ENCODE data around the gene SCYGR5. TPM values are rescaled to one million over a fixed set of nuclear protein-coding genes. Genes with fewer than 3 reads are reported as not detected.
"Not testable (repeated sequence)": the region's sequence is repeated elsewhere in the genome, so short reads cannot be mapped to it uniquely, and the experiment has no call there.

Gene SCYGR5
- total RNA-seq, 1 experiment from 2014 or later = not detected

GRCh38 chr2:227661025-227661649, 5.5 kb upstream of the SCYGR5 start:
- Histone ChIP-seq H3K9ac (ENCODE audit: low read length) (no peak overlapping the region), H3K9me2 (replicated peaks; ENCODE audit: insufficient read depth, low read length) (no peaks in the 10 kb centered on the region), H4K20me1 (ENCODE audit: insufficient read depth, low read depth, low read length) (no peaks in the 10 kb centered on the region), H3K79me2 (ENCODE audit: low read length) (no peaks in the 10 kb centered on the region), H3K27ac (ENCODE audit: low read length) (no peak overlapping the region), H3K36me3 (ENCODE audit: insufficient read depth, low read length) (no peaks in the 10 kb centered on the region), H3K4me2 (ENCODE audit: low read depth, low read length, poor library complexity, severe bottlenecking) (no peak overlapping the region), H2AFZ (ENCODE audit: low read length) (no peak overlapping the region), H3K27me3 (ENCODE audit: low read length) (0 out of 2 replicates have a peak, but pooled peaks cover 2% of the 10 kb centered on the region), H3K4me1 (ENCODE audit: low read length) (no peaks in the 10 kb centered on the region; the same call in 1 of the 2 replicates), H3K4me3 (ENCODE audit: low read length) (no peak overlapping the region), H3K9me3 (ENCODE audit: low read length) (no peaks in the 10 kb centered on the region)
- DNase-seq = no peak

- no peak for DNase-seq
- Histone ChIP-seq H3K79me2 (ENCODE audit: low read length) (no peaks in the 10 kb centered on the region), H3K9ac (ENCODE audit: low read length) (no peak overlapping the region), H3K27me3 (ENCODE audit: low read length) (0 out of 2 replicates have a peak, but pooled peaks cover 2% of the 10 kb centered on the region), H3K36me3 (ENCODE audit: insufficient read depth, low read length) (no peaks in the 10 kb centered on the region), H2AFZ (ENCODE audit: low read length) (no peak overlapping the region), H4K20me1 (ENCODE audit: insufficient read depth, low read depth, low read length) (no peaks in the 10 kb centered on the region), H3K4me1 (ENCODE audit: low read length) (no peaks in the 10 kb centered on the region; the same call in 1 of the 2 replicates), H3K4me3 (ENCODE audit: low read length) (no peak overlapping the region), H3K9me2 (replicated peaks; ENCODE audit: insufficient read depth, low read length) (no peaks in the 10 kb centered on the region), H3K9me3 (ENCODE audit: low read length) (no peaks in the 10 kb centered on the region), H3K4me2 (ENCODE audit: low read depth, low read length, poor library complexity, severe bottlenecking) (no peak overlapping the region), H3K27ac (ENCODE audit: low read length) (no peak overlapping the region)
These were observed 4.8 kb upstream of the SCYGR5 start for GRCh38 chr2:227661827-227662226.

DNA sequence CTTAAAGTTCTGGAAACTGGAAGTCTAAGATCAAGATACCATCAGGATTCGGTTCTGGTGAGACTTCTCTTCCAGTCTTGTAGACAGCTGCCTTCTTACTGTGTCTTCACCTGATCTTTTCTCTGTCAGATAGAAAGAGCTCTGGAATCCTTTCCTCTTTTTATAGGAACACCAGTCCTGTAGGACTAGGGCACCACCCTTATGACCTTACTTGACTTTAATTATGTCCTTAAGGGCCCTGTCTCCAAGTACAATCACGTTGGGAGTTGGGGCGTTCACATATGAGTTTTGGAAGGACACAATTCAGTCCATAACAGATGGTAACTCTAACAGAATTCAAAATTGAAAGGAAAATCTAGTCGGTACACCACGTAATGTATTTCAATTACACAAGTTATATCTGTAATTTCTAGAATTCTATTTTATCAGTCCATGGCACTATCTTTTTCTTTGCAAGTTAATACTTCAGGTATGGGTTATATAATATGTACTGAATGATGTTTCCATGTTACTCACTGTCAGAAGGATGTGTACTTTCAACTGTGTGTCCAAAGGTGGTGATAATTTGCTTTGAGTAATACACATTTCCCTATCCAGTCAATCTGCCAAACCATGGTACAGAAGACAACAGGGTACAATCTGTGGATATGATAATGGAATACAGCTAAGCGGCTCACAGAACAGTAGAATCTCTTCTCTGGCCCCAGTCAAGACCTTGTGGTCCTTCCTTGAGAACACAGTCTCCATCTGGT, 1.2 kb upstream of the SCYGR5 start:
- no peaks in the 10 kb centered on the region; the same call in 1 of the 2 replicates for H3K4me1 ChIP-seq (ENCODE audit: low read length)
- H3K4me2 ChIP-seq (ENCODE audit: low read depth, low read length, poor library complexity, severe bottlenecking) = no peak overlapping the region
- H2AFZ ChIP-seq (ENCODE audit: low read length) = no peak overlapping the region
- no peaks in the 10 kb centered on the region for H3K9me2 ChIP-seq (replicated peaks; ENCODE audit: insufficient read depth, low read length)
- H3K9ac ChIP-seq (ENCODE audit: low read length) = no peak overlapping the region
- H3K27me3 ChIP-seq (ENCODE audit: low read length) = 0 out of 2 replicates have a peak, but pooled peaks cover 2% of the 10 kb centered on the region
- no peak overlapping the region for H3K27ac ChIP-seq (ENCODE audit: low read length)
- H3K4me3 ChIP-seq (ENCODE audit: low read length) = no peak overlapping the region
- H4K20me1 ChIP-seq (ENCODE audit: insufficient read depth, low read depth, low read length) = no peaks in the 10 kb centered on the region
- no peaks in the 10 kb centered on the region for H3K36me3 ChIP-seq (ENCODE audit: insufficient read depth, low read length)
- no peaks in the 10 kb centered on the region for H3K9me3 ChIP-seq (ENCODE audit: low read length)
- DNase-seq = no peak
- H3K79me2 ChIP-seq (ENCODE audit: low read length) = no peaks in the 10 kb centered on the region

DNA sequence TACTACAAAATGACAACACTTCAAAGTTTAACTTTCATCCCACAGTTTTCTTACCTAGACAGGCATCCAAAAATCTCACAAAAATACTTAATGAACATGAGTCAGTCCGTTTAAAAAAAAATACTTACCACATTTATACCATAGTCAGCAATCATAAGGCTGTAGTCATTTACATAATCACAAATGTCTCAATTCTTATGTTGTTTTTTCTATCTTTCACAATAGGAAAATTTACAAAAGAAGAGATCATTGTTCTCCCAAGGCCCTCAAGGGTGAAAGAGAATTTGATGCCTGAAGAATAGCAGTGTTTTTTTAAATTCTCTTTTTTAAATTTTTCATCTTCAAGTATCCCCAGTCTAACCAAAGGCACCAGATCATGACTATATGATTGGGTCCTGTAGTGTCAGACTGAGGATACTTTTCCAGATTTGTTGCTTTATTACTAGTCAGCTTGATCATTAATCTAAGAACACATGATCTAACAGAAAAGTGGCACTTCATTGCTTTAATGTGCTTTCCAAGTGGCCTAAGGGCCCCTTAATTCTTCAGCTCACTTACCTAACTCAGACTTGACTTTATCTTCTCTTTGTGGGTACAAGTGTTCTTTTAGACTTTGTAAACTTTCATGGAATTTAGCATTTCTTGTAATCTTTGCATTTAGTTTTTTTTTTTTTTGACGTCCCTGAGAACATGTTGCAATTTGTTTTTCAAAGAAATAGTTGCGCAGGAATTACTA, 4.7 kb downstream of the SCYGR5 start:
- H3K79me2 ChIP-seq (ENCODE audit: low read length) = no peaks in the 10 kb centered on the region
- no peak for DNase-seq
- no peaks in the 10 kb centered on the region for H4K20me1 ChIP-seq (ENCODE audit: insufficient read depth, low read depth, low read length)
- H2AFZ ChIP-seq (ENCODE audit: low read length) = no peak overlapping the region
- H3K4me3 ChIP-seq (ENCODE audit: low read length) = no peak overlapping the region
- no peak overlapping the region for H3K9ac ChIP-seq (ENCODE audit: low read length)
- H3K27ac ChIP-seq (ENCODE audit: low read length) = no peak overlapping the region
- no peaks in the 10 kb centered on the region for H3K9me2 ChIP-seq (replicated peaks; ENCODE audit: insufficient read depth, low read length)
- no peaks in the 10 kb centered on the region for H3K9me3 ChIP-seq (ENCODE audit: low read length)
- no peaks in the 10 kb centered on the region for H3K27me3 ChIP-seq (ENCODE audit: low read length)
- no peaks in the 10 kb centered on the region for H3K4me1 ChIP-seq (ENCODE audit: low read length)
- no peak overlapping the region for H3K4me2 ChIP-seq (ENCODE audit: low read depth, low read length, poor library complexity, severe bottlenecking)
- no peaks in the 10 kb centered on the region for H3K36me3 ChIP-seq (ENCODE audit: insufficient read depth, low read length)

- H2AFZ ChIP-seq (ENCODE audit: low read length); H3K9ac ChIP-seq (ENCODE audit: low read length); H3K4me1 ChIP-seq (ENCODE audit: low read length); H3K36me3 ChIP-seq (ENCODE audit: insufficient read depth, low read length); H3K4me2 ChIP-seq (ENCODE audit: low read depth, low read length, poor library complexity, severe bottlenecking); H3K27ac ChIP-seq (ENCODE audit: low read length); H4K20me1 ChIP-seq (ENCODE audit: insufficient read depth, low read depth, low read length); H3K9me3 ChIP-seq (ENCODE audit: low read length); DNase-seq; H3K9me2 ChIP-seq (replicated peaks; ENCODE audit: insufficient read depth, low read length); H3K79me2 ChIP-seq (ENCODE audit: low read length); H3K4me3 ChIP-seq (ENCODE audit: low read length); H3K27me3 ChIP-seq (ENCODE audit: low read length): not testable (repeated sequence)
These were observed 7.0 kb downstream of the SCYGR5 start for GRCh38 chr2:227673620-227674019.

- Histone ChIP-seq H3K4me3 (ENCODE audit: low read length) (no peak overlapping the region), H2AFZ (ENCODE audit: low read length) (no peak overlapping the region), H3K36me3 (ENCODE audit: insufficient read depth, low read length) (no peaks in the 10 kb centered on the region), H3K27me3 (ENCODE audit: low read length) (no peaks in the 10 kb centered on the region), H3K27ac (ENCODE audit: low read length) (no peak overlapping the region), H3K79me2 (ENCODE audit: low read length) (no peaks in the 10 kb centered on the region), H3K9me2 (replicated peaks; ENCODE audit: insufficient read depth, low read length) (no peaks in the 10 kb centered on the region), H3K4me1 (ENCODE audit: low read length) (no peaks in the 10 kb centered on the region), H3K4me2 (ENCODE audit: low read depth, low read length, poor library complexity, severe bottlenecking) (no peak overlapping the region), H3K9me3 (ENCODE audit: low read length) (no peaks in the 10 kb centered on the region), H3K9ac (ENCODE audit: low read length) (no peak overlapping the region), H4K20me1 (ENCODE audit: insufficient read depth, low read depth, low read length) (no peaks in the 10 kb centered on the region)
- no peak for DNase-seq
These were observed 7.9 kb downstream of the SCYGR5 start for GRCh38 chr2:227674485-227674884.

DNA sequence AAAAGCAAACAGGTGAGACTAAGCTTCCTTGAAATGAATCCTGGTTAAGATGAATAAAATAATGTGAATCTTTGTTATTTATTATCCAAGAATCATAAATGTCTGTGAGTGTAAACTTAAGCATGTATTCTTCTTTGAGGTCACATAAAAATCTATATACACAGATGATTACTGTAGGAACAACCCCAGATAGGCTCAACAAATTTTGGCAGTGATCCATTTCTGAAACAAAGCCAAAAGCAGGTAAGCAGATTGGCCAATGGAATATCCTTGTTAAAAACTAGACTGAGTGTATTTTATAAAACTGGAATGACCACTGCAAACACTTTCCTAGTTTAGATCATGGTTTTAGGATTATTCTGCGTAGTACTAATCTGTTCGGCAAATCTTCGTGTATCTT, 11.3 kb downstream of the SCYGR5 start:
- no peak overlapping the region for H3K4me2 ChIP-seq (ENCODE audit: low read depth, low read length, poor library complexity, severe bottlenecking)
- no peaks in the 10 kb centered on the region for H4K20me1 ChIP-seq (ENCODE audit: insufficient read depth, low read depth, low read length)
- H3K27me3 ChIP-seq (ENCODE audit: low read length) = no peaks in the 10 kb centered on the region
- no peaks in the 10 kb centered on the region for H3K36me3 ChIP-seq (ENCODE audit: insufficient read depth, low read length)
- H2AFZ ChIP-seq (ENCODE audit: low read length) = no peak overlapping the region
- no peaks in the 10 kb centered on the region for H3K9me3 ChIP-seq (ENCODE audit: low read length)
- H3K4me3 ChIP-seq (ENCODE audit: low read length) = no peak overlapping the region
- no peak overlapping the region for H3K9ac ChIP-seq (ENCODE audit: low read length)
- no peak for DNase-seq
- H3K79me2 ChIP-seq (ENCODE audit: low read length) = no peaks in the 10 kb centered on the region
- no peaks in the 10 kb centered on the region for H3K9me2 ChIP-seq (replicated peaks; ENCODE audit: insufficient read depth, low read length)
- no peaks in the 10 kb centered on the region for H3K4me1 ChIP-seq (ENCODE audit: low read length)
- H3K27ac ChIP-seq (ENCODE audit: low read length) = no peak overlapping the region

DNA sequence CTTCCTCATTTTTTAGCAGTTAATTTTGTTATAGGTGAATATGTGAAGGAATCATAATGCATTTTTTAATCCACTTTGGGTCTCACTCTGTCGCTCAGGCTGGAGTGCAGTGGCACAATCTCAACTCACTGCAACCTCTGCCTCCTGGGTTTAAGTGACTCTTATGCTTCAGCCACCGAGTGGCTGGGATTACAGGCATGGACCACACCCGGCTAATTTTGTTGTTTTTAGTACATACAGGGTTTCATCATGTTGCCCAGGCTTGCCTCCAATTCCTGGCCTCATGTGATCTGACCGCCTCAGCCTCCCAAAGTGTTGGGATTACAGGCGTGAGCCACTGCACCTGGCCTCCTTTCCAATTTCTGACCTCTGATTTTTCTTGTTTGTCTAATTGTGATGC, 17.7 kb downstream of the SCYGR5 start:
- H3K4me1 ChIP-seq (ENCODE audit: low read length) = no peaks in the 10 kb centered on the region
- no peaks in the 10 kb centered on the region for H3K9me3 ChIP-seq (ENCODE audit: low read length)
- no peaks in the 10 kb centered on the region for H3K27me3 ChIP-seq (ENCODE audit: low read length)
- no peak overlapping the region for H3K27ac ChIP-seq (ENCODE audit: low read length)
- H3K4me2 ChIP-seq (ENCODE audit: low read depth, low read length, poor library complexity, severe bottlenecking) = no peak overlapping the region
- no peak overlapping the region for H3K9ac ChIP-seq (ENCODE audit: low read length)
- DNase-seq = no peak
- H3K4me3 ChIP-seq (ENCODE audit: low read length) = no peak overlapping the region
- no peaks in the 10 kb centered on the region for H3K79me2 ChIP-seq (ENCODE audit: low read length)
- no peaks in the 10 kb centered on the region for H3K36me3 ChIP-seq (ENCODE audit: insufficient read depth, low read length)
- no peaks in the 10 kb centered on the region for H4K20me1 ChIP-seq (ENCODE audit: insufficient read depth, low read depth, low read length)
- H3K9me2 ChIP-seq (replicated peaks; ENCODE audit: insufficient read depth, low read length) = no peaks in the 10 kb centered on the region
- no peak overlapping the region for H2AFZ ChIP-seq (ENCODE audit: low read length)
